HCT116 (cell line): Measurements from ENCODE around the gene NMU. TPM values are rescaled to one million over a fixed set of nuclear protein-coding genes. Genes with fewer than 3 reads are reported as not detected.

Experiments
- ATAC-seq: fragments of 200-7000 bp; cut with Tn5 transposase; 2 replicates; pipeline ENCODE4 v1.9.1; 2020; ENCODE audit warnings: mild to moderate bottlenecking, moderate library complexity
- BruUV-seq: library from RNA; stranded (reverse); fragments of 400-500 nt; replicated peaks from 2 replicates; lab custom pipeline; 2021; lab: Mats Ljungman, UMichigan
- CTCF ChIA-PET: fragments of 300-600 bp; sonication (Branson Sonifier 250); formaldehyde crosslinking; loops from one replicate; lab custom pipeline; 2021; ENCODE audit warnings: antibody characterized with exemption; lab: Charles Lee
- POLR2A ChIA-PET: fragments of 300-600, 350-600 bp; sonication (Branson Sonifier 250); formaldehyde crosslinking; loops from one replicate; lab custom pipeline; 2021; ENCODE audit warnings: antibody characterized with exemption; lab: Charles Lee
- RAD21 ChIA-PET, 2 experiments: fragments of 300-600 bp; sonication (Branson Sonifier 250); formaldehyde crosslinking; loops; one replicate each; lab custom pipeline; 2023; ENCODE audit warnings: low total read pairs in 2 of 2; ENCODE audit not compliant: uncharacterized antibody in 2 of 2, unreplicated experiment in 2 of 2, low non-redundant PET in 1 of 2; lab: Charles Lee
- DNase-seq: peaks from one replicate; pipeline ENCODE4 v3.0.0-alpha.2; 2010; ENCODE audit warnings: low read depth, low spot score
- H2AFZ ChIP-seq: fragments of 200-600 bp; shearing (Covaris generic), sonication (generic); 2 replicates; pipeline ENCODE4 v1.6.1; 2017; ENCODE audit warnings: low read depth, mixed run types, mixed read lengths, antibody characterized with exemption, low read length; ENCODE audit not compliant: poor library complexity, severe bottlenecking
- H3K27ac ChIP-seq: 2 replicates; pipeline ENCODE4 v1.5.1; 2012; ENCODE audit warnings: low read depth, low read length
- H3K27me3 ChIP-seq: fragments of 200-600 bp; sonication (generic); 2 replicates; pipeline ENCODE4 v1.6.1; 2016; ENCODE audit warnings: mixed run types, low read length, mixed read lengths; ENCODE audit not compliant: insufficient read depth
- H3K36me3 ChIP-seq, 2 experiments: fragments of 200-500 bp in 1 of 2; fragments of 200-600 bp in 1 of 2; sonication (Bioruptor generic) in 1 of 2; sonication (generic) in 1 of 2; 2 replicates each; pipeline versions ENCODE4 v1.5.1 to v1.6.1; 2014 to 2016; ENCODE audit warnings: low read length in 2 of 2, inconsistent platforms in 1 of 2, mixed read lengths in 1 of 2, mixed run types in 1 of 2; ENCODE audit not compliant: insufficient read depth in 2 of 2, control insufficient read depth in 1 of 2
- H3K4me1 ChIP-seq, 2 experiments: fragments of 200-600 bp in 1 of 2; sonication (generic) in 1 of 2; 2 replicates each; pipeline versions ENCODE4 v1.5.1 to v1.6.1; 2012 to 2017; ENCODE audit warnings: low read length in 2 of 2, inconsistent platforms in 1 of 2, mild to moderate bottlenecking in 1 of 2, mixed read lengths in 1 of 2, mixed run types in 1 of 2, moderate library complexity in 1 of 2; ENCODE audit not compliant: insufficient read depth in 2 of 2, control insufficient read depth in 1 of 2
- H3K4me2 ChIP-seq: fragments of 200-600 bp; sonication (generic); 2 replicates; pipeline ENCODE4 v1.6.1; 2017; ENCODE audit warnings: mixed run types, low read length, mixed read lengths
- H3K4me3 ChIP-seq, 2 experiments: fragments of 200-600 bp in 1 of 2; sonication (generic) in 1 of 2; replicated peaks in 1 of 2; 2 replicates each; pipeline ENCODE4 v1.5.1; 2011 to 2016; ENCODE audit warnings: low read length in 2 of 2, control low read depth in 1 of 2, low read depth in 1 of 2, mild to moderate bottlenecking in 1 of 2, mixed read lengths in 1 of 2, mixed run types in 1 of 2
- H3K79me2 ChIP-seq: fragments of 200-600 bp; sonication (generic); 2 replicates; pipeline ENCODE4 v1.6.1; 2017; ENCODE audit warnings: mild to moderate bottlenecking, mixed run types, low read length, moderate library complexity, mixed read lengths; ENCODE audit not compliant: insufficient read depth
- H3K9ac ChIP-seq: fragments of 200-600 bp; sonication (generic); 2 replicates; pipeline ENCODE4 v1.6.1; 2016; ENCODE audit warnings: low read length, mixed read lengths
- H3K9me2 ChIP-seq: fragments of 200-600 bp; sonication (generic), shearing (Covaris generic); 2 replicates; pipeline ENCODE4 v1.6.1; 2017; ENCODE audit warnings: mixed run types, mild to moderate bottlenecking, moderate library complexity; ENCODE audit not compliant: insufficient read depth
- H3K9me3 ChIP-seq, 2 experiments: fragments of 200-500 bp in 1 of 2; fragments of 200-600 bp in 1 of 2; sonication (Bioruptor generic) in 1 of 2; sonication (generic) in 1 of 2; 2 replicates each; pipeline ENCODE4 v1.6.1; 2014 to 2017; ENCODE audit warnings: low read length in 2 of 2, mixed read lengths in 2 of 2, inconsistent platforms in 1 of 2, low read depth in 1 of 2, mild to moderate bottlenecking in 1 of 2, mixed run types in 1 of 2, moderate library complexity in 1 of 2; ENCODE audit not compliant: control insufficient read depth in 1 of 2, insufficient read depth in 1 of 2
- H4K20me1 ChIP-seq: fragments of 200-600 bp; sonication (generic), shearing (Covaris generic); 2 replicates; pipeline ENCODE4 v1.6.1; 2017; ENCODE audit warnings: mixed run types, mild to moderate bottlenecking, moderate library complexity; ENCODE audit not compliant: insufficient read depth
- ELF1 ChIP-seq: IDR thresholded peaks from 2 replicates; pipeline ENCODE4 v1.6.1; 2012; ENCODE audit warnings: low read depth, borderline replicate concordance
- EZH2 ChIP-seq: fragments of 200-600 bp; sonication (generic); IDR thresholded peaks from 2 replicates; pipeline ENCODE4 v1.6.1; 2017; ENCODE audit warnings: antibody characterized with exemption, mixed run types
- EZH2phosphoT487 ChIP-seq: fragments of 200-600 bp; IDR thresholded peaks from 2 replicates; pipeline ENCODE4 v1.6.1; 2018; ENCODE audit warnings: antibody characterized with exemption, borderline replicate concordance
- FOSL1 ChIP-seq: IDR thresholded peaks from 2 replicates; pipeline ENCODE4 v1.6.1; 2012; ENCODE audit warnings: low read depth
- POLR2A ChIP-seq: IDR thresholded peaks from 2 replicates; pipeline ENCODE4 v1.7.0; 2011; ENCODE audit warnings: borderline replicate concordance; ENCODE audit not compliant: insufficient read depth, insufficient read length; ENCODE audit errors: extremely low read depth
- SRF ChIP-seq: IDR thresholded peaks from 2 replicates; pipeline ENCODE4 v1.6.1; 2012; ENCODE audit warnings: low read depth
- TCF7L2 ChIP-seq: IDR thresholded peaks from 2 replicates; pipeline ENCODE4 v1.7.0; 2011; ENCODE audit warnings: borderline replicate concordance, inconsistent platforms; ENCODE audit not compliant: insufficient read depth, insufficient read length; ENCODE audit errors: extremely low read depth
- YY1 ChIP-seq: IDR thresholded peaks from 2 replicates; pipeline ENCODE4 v1.6.1; 2011; ENCODE audit warnings: low read length, low read depth, moderate library complexity, mild to moderate bottlenecking; ENCODE audit not compliant: insufficient replicate concordance; ENCODE audit errors: extremely low read depth
- ZNF274 ChIP-seq: fragments of 200-500 bp; sonication (Bioruptor generic); IDR thresholded peaks from 2 replicates; pipeline ENCODE4 v1.6.1; 2014; ENCODE audit warnings: mild to moderate bottlenecking, low read depth, low read length, inconsistent platforms
- intact Hi-C: fragments of 100-400 bp; cut with micrococcal nuclease; formaldehyde crosslinking; loops from 2 replicates; pipeline ENCODE4 v1.10.0; 2022
- total RNA-seq: library from RNA; stranded (reverse); gene quantifications from one replicate; pipeline ENCODE4 v1.2.1, GENCODE V29; 2021; ENCODE audit not compliant: unreplicated experiment
- TF ChIP-seq, protein P1 (sequence below): IDR thresholded peaks from 2 replicates; pipeline ENCODE4 v1.6.1; 2011; ENCODE audit warnings: mild to moderate bottlenecking, low read length, moderate library complexity; ENCODE audit not compliant: insufficient replicate concordance; ENCODE audit errors: extremely low read depth
- TF ChIP-seq, protein P2 (sequence below): IDR thresholded peaks from 2 replicates; pipeline ENCODE4 v1.6.1; 2012
- TF ChIP-seq, protein P3 (sequence below): IDR thresholded peaks from 2 replicates; pipeline ENCODE4 v1.6.1; 2012; ENCODE audit warnings: low read depth

The NMU gene
- total RNA-seq, 1 experiment from 2014 or later = 81.1 TPM

DNA sequence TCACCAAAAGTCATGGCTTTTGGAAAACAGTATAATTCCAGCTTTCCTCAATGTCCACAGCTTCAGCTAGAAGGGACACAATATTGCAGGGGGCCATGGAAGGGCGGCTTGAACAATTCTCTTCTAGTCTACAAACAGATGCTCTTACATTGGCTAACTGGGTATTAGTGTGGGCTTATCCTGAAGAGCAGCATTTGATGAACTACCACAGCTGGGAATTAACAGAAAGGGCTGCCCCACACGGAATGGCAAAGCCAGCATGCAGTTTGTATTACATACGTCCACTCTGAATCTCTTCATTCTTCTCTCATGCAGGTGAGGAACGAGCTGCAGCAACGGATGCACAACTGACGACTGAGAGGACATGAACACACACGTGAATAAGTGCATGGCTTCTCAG is 31.1 kb downstream of the NMU start:
- H3K9me2 ChIP-seq = no peaks in the 10 kb centered on the region
- H2AFZ ChIP-seq = no peak overlapping the region
- ChIA-PET RAD21 (no interaction called here), POLR2A (interaction anchor here (0.7 kb wide), 1 partner anchor 124 kb away, joined by 4 read pairs; no protein-coding TSS in a partner anchor), CTCF (interaction anchor here (1.1 kb wide), 1 partner anchor 9 kb away, joined by 3 read pairs; no protein-coding TSS in a partner anchor)
- H3K27ac ChIP-seq = no peak overlapping the region
- no peaks in the 10 kb centered on the region for H3K9me3 ChIP-seq
- TF ChIP-seq, protein P1, sequence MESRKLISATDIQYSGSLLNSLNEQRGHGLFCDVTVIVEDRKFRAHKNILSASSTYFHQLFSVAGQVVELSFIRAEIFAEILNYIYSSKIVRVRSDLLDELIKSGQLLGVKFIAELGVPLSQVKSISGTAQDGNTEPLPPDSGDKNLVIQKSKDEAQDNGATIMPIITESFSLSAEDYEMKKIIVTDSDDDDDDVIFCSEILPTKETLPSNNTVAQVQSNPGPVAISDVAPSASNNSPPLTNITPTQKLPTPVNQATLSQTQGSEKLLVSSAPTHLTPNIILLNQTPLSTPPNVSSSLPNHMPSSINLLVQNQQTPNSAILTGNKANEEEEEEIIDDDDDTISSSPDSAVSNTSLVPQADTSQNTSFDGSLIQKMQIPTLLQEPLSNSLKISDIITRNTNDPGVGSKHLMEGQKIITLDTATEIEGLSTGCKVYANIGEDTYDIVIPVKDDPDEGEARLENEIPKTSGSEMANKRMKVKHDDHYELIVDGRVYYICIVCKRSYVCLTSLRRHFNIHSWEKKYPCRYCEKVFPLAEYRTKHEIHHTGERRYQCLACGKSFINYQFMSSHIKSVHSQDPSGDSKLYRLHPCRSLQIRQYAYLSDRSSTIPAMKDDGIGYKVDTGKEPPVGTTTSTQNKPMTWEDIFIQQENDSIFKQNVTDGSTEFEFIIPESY = no peak
- DNase-seq (no peak), ATAC-seq (no peak)
- intact Hi-C loops = no loop called here
- peaks cover 3 to 9% of the 10 kb centered on the region in 2 experiments for H3K4me1 ChIP-seq
- H3K9ac ChIP-seq = no peak overlapping the region
- H3K27me3 ChIP-seq = no peaks in the 10 kb centered on the region
- H3K4me3 ChIP-seq = no peak overlapping the region
- H3K79me2 ChIP-seq = peaks cover 2% of the 10 kb centered on the region; the same call in 1 of the 2 replicates
- H3K36me3 ChIP-seq = no peaks in the 10 kb centered on the region
- no peaks in the 10 kb centered on the region for H4K20me1 ChIP-seq
- no peak overlapping the region for H3K4me2 ChIP-seq
- BruUV-seq = no TSS peak

DNA sequence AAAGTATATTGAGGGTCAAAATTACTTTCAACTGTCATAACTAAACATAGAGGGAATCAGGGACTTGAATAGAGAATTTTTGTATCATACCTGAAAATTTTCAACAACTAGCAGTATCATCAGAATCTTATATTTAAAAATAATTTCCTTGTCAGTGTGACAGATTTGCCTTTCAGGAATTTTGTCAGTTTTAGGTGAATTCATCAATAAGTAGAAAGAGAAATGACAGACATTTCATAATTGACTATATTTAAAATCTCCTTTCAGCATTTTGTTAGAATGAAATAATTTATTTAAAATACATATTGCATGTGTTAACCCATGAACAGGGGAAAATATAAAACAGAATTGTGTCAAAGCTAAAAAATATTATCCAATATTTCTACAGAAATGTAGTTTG is 35.5 kb downstream of the NMU start:
- ChIA-PET RAD21 (no interaction called here), CTCF (no interaction called here), POLR2A (no interaction called here)
- Histone ChIP-seq H3K9me3 (no peaks in the 10 kb centered on the region), H2AFZ (no peak overlapping the region), H3K27me3 (no peaks in the 10 kb centered on the region), H3K4me2 (no peak overlapping the region), H3K79me2 (no peaks in the 10 kb centered on the region), H3K9me2 (no peaks in the 10 kb centered on the region), H3K36me3 (peaks cover 2 to 11% of the 10 kb centered on the region in 2 experiments; a peak in 2 of 4 replicates), H3K4me1 (peaks cover 4 to 7% of the 10 kb centered on the region in 2 experiments; a peak in 2 of 4 replicates), H3K27ac (no peak overlapping the region), H4K20me1 (no peaks in the 10 kb centered on the region), H3K9ac (no peak overlapping the region), H3K4me3 (no peak overlapping the region)
- no peak for DNase-seq
- intact Hi-C loops = no loop called here
- BruUV-seq = no TSS peak
- no peak for ATAC-seq
- TF ChIP-seq, protein P2, sequence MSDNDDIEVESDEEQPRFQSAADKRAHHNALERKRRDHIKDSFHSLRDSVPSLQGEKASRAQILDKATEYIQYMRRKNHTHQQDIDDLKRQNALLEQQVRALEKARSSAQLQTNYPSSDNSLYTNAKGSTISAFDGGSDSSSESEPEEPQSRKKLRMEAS = no peak
- TF ChIP-seq POLR2A (no peak), TCF7L2 (no peak), YY1 (no peak), SRF (no peak), EZH2 (no peak), EZH2phosphoT487 (no peak), ZNF274 (no peak), ELF1 (no peak), FOSL1 (no peak)
- TF ChIP-seq, protein P3, sequence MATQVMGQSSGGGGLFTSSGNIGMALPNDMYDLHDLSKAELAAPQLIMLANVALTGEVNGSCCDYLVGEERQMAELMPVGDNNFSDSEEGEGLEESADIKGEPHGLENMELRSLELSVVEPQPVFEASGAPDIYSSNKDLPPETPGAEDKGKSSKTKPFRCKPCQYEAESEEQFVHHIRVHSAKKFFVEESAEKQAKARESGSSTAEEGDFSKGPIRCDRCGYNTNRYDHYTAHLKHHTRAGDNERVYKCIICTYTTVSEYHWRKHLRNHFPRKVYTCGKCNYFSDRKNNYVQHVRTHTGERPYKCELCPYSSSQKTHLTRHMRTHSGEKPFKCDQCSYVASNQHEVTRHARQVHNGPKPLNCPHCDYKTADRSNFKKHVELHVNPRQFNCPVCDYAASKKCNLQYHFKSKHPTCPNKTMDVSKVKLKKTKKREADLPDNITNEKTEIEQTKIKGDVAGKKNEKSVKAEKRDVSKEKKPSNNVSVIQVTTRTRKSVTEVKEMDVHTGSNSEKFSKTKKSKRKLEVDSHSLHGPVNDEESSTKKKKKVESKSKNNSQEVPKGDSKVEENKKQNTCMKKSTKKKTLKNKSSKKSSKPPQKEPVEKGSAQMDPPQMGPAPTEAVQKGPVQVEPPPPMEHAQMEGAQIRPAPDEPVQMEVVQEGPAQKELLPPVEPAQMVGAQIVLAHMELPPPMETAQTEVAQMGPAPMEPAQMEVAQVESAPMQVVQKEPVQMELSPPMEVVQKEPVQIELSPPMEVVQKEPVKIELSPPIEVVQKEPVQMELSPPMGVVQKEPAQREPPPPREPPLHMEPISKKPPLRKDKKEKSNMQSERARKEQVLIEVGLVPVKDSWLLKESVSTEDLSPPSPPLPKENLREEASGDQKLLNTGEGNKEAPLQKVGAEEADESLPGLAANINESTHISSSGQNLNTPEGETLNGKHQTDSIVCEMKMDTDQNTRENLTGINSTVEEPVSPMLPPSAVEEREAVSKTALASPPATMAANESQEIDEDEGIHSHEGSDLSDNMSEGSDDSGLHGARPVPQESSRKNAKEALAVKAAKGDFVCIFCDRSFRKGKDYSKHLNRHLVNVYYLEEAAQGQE = no peak
